ENCODE measurements around the gene ADAM23.

- no peak for TF ChIP-seq CTCF (IDR thresholded peaks at IDR 0.05)
- TF ChIP-seq POLR2A (IDR thresholded peaks at IDR 0.05) = no peak
Observed at GRCh38 chr2:206611736-206612135, 168.4 kb downstream of the ADAM23 start.

All from body of pancreas (tissue), 4 donors.